HG03439 (cell line): Measurements from ENCODE around the gene RLF.
"Not testable (repeated sequence)": the region's sequence is repeated elsewhere in the genome, so short reads cannot be mapped to it uniquely, and the experiment has no call there.

ENCODE experiments used
- ATAC-seq: cut with Tn5 transposase; IDR thresholded peaks from one replicate; pipeline ENCODE4 v1.9.1; 2021; ENCODE audit warnings: mild to moderate bottlenecking, moderate library complexity; ENCODE audit not compliant: unreplicated experiment

Gene RLF

DNA sequence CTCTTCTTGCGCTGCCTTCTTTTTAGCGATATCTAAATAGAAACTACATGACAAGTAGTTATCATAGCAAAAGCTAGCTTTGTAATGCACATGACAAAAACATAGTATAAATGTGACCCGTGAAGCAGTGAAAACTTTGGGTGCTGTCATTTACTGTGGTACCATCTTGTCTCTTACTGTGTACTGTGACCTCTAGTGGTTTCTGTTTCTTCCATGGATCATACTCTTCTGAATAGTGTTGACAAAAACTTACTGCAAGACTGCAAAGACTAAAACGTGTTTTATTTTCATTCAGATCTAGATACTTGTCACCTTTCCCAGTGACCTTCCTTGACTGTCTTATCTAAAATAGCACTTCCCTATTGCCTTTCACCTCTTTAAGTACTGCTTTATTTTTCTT is 6.1 kb downstream of the RLF start:
- ATAC-seq, result no peak

DNA sequence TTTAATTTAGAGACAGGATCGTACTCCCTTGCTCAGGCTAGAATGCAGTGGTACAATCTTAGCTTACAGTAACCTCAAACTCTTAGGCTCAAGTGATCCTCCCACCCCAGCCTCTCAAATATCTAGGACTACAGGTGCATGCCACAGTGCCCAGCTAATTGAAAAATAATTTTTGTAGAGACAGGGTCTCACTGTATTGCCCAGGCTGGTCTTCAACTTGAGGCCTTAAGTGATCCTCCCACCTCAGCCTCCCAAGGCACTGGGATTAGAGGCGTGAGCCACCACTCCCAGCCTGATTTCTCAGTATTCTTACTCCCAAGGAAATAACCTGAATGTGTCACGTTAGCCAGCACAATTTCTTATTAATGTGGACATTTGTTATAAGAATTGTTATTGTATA is 9.8 kb downstream of the RLF start:
- ATAC-seq, result no peak

DNA sequence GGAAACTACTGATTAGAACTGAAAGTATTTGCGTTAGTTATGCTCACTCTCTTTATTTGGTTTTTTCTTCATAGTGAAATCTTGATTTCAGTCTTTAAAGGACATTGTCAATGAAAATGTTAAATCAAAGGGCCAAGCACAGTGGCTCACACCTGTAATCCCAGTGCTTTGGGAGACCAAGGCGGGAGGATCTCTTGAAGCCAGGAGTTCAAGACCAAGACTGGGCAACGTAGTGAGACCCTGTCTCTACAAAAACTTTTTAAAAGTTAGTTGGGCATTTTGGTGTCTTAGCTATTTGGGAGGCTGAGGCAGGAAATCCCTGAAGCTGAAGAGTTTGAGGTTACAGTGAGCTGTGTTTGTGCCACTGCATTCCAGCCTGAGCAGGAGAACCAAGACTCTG is 13.6 kb downstream of the RLF start:
- ATAC-seq, result no peak

GRCh38 chr1:40176989-40177388 is 15.8 kb downstream of the RLF start:
- ATAC-seq, result not testable (repeated sequence)

- no peak for ATAC-seq
Observed at GRCh38 chr1:40178200-40178599, 17.0 kb downstream of the RLF start.

- no peak for ATAC-seq
Observed at GRCh38 chr1:40179496-40180089, 18.4 kb downstream of the RLF start.

- no peak for ATAC-seq
Observed at GRCh38 chr1:40183055-40183710, 22.0 kb downstream of the RLF start.

- no peak for ATAC-seq
Observed at GRCh38 chr1:40184193-40184592, 23.0 kb downstream of the RLF start.

DNA sequence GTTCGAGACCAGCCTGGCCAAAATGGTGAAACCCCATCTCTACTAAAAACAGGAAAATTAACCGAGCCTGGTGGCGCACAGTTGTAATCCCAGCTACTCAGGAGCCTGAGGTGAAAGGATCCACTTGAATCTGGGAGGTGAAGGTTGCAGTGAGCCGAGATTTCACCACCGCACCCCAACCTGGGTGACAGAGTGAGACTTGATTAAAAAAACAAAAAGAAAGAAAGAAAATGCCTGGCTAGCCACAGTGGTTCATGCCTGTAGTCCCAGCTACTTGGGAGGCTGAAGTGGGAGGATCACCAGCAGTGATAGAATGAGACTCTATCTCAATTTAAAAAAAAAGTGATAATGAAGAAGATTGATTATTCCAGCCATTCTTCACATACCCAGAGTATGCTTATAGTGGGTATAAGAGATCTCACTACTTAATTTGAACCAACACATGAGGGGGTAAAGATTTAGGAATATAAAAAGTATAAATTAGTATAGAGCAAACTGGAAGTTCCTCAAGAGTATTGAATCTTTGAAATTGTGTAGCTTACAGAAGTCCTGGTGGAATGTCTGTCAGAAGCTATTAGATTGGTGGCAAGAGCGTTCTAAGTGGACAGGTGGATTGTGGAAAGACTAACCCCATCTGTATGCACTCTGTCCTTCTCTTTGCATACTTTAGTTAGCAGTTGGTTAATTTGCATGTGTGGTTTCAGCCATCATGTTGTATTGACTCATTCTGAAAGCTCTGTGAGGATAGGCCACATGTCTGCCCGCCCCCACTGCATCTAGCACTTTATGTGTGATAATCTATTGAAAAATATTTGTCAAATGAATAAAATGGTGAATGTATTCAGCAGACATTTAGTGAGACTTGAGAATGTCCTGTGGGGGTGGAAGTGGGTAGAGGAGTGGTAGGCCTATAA is 25.0 kb downstream of the RLF start:
- ATAC-seq, result peak; percentile 97

- ATAC-seq, result no peak
Observed at GRCh38 chr1:40187399-40187798, 26.2 kb downstream of the RLF start.

- not testable (repeated sequence) for ATAC-seq
Observed at GRCh38 chr1:40194639-40195038, 33.5 kb downstream of the RLF start.

DNA sequence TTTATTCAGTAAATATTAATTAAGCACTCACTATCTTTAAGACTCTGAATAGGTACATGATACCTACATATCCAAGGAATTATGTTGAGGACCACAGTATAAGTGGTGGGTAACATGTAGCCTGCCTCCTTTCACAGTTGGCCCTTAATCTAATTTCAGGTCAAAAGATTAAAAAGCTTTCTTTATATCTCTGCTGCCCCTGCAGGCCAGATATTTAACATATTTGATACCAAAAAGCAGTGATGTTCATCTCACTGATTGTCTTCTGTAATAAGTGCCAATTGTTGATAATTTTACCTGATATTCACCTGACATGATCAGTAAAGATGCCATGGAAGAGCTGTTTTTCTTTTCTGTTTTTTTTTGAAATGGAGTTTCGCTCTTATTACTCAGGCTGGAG is 36.5 kb downstream of the RLF start:
- no peak for ATAC-seq

GRCh38 chr1:40199126-40199525 is 37.9 kb downstream of the RLF start:
- no peak for ATAC-seq

- ATAC-seq, result no peak
Observed at GRCh38 chr1:40204856-40205255, 43.7 kb downstream of the RLF start.

DNA sequence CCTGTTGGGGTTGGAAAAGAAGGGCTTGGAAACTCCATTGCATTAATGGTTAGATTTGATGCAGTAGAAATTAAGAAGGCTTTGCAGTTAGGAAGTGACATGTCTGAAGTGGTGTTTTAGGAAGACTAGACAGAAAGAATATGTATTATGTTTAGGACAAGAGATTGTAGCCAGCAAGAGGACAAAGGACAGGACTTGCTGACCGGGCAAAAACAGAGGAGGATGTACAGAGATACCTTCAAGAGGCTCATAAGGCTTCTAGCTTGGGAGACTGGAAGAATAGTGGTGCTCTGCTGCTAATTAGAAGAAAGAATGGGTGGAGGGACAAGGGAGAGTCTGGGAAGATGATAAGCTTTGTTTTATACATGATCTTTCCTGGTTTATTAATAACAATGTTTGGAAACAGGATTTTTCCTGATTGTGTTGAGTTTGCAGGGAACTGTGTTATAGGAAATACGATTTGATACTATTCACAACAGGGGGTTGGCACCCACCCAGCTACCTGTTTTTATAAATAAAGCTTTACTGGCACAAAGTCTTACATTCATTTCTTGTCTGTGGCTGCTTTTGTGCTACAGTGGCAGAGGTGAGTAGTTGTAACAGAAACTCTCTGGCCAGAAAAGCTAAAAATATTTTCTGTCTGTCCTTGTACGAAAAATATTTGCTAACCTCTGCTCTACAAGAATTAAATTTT is 49.5 kb downstream of the RLF start:
- no peak for ATAC-seq

DNA sequence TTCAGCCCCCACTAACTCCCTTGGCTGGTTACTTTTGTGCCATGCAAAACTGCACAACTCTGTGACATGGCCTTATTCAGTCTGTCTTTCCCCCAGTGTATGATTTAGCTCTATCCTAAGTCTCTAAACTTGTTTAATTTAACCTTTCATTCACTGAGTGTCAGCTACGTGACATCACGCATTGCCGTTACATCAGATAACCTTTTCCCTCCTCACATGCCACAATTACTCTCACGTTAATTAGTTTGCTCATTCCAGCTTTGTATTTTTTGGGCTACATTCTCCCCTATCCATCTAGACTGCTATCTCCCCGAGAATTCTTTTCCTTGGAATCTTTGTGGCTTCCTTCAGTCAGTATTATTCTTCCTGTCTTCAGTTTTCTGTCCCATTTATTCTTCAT is 57.1 kb downstream of the RLF start:
- ATAC-seq, result no peak

GRCh38 chr1:40221471-40221905 is 60.3 kb downstream of the RLF start:
- ATAC-seq, result not testable (repeated sequence)

DNA sequence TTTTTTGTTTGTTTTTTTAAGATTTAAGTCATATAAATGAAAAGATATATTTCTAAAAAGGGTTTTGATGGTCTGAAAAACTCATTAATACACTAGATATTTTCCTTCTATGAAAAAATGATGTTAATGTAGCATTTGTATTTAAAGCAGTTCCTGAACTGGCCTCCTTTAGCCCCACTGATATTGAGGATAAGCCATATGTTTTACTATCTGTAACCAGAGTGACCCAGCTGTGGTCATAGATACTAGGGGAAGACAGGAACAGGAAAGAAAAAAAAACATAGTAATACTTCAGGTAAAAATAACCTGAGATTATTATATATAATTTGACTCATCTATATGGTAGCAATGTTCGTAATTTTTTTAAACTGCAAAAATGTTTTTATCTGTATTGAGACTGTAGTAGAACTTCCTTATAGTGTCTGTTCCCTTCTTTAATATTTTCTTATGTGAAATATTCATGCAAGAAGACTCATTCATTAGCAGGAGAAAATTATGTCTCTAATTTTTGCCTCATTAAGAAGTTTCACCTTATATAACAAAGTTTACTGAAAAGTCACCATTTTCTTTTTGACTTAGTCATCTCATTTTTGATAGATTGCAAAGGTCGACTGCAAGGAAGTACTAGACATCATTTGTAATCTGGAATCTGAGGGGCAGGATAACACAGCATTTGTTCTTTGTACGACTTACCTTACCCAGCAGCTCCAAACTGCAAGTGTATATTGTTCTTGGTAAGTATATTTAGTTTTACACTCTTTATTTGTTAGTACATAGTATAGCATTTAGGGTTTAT is 61.0 kb downstream of the RLF start:
- ATAC-seq, result no peak

- no peak for ATAC-seq
Observed at GRCh38 chr1:40224040-40224439, 62.9 kb downstream of the RLF start.

- ATAC-seq, result no peak
Observed at GRCh38 chr1:40226192-40226591, 65.0 kb downstream of the RLF start.
